HepG2 (cell line): ENCODE data around the gene GRIK4. TPM values are rescaled to one million over a fixed set of nuclear protein-coding genes. Genes with fewer than 3 reads are reported as not detected.

Experiments used
- ATAC-seq: fragments of 200-7000 bp; cut with Tn5 transposase; 3 replicates; pipeline ENCODE4 v1.9.1; 2020; ENCODE audit warnings: mild to moderate bottlenecking, moderate library complexity
- BruUV-seq: library from RNA; stranded (reverse); fragments of 400-500 nt; replicated peaks from 2 replicates; lab custom pipeline; 2021; lab: Mats Ljungman, UMichigan
- CTCF ChIA-PET: fragments of 300-600 bp; formaldehyde crosslinking; extraction: SDS; loops from one replicate; lab custom pipeline; 2021; ENCODE audit warnings: low total read pairs, inconsistent platforms, low intra/inter-chr PET ratio; lab: Yijun Ruan, JAX
- POLR2A ChIA-PET: fragments of 350-600 bp; sonication (Branson Sonifier 250); formaldehyde crosslinking; loops from one replicate; lab custom pipeline; 2020; ENCODE audit warnings: antibody characterized with exemption, inconsistent platforms; lab: Yijun Ruan, JAX
- DNase-seq: peaks from one replicate; pipeline ENCODE4 v3.0.0-alpha.2; 2015; ENCODE audit warnings: low spot score
- FAIRE-seq: peaks from 3 replicates; lab custom pipeline; 2011; peaks lifted over from hg19 to GRCh38; lab: Jason Lieb, UNC
- H2AFZ ChIP-seq: one replicate; pipeline ENCODE4 v1.6.1; 2011; ENCODE audit warnings: low read length, inconsistent platforms
- H3K27ac ChIP-seq: fragments of 300-600 bp; 3 replicates; pipeline ENCODE4 v1.8.0; 2011; ENCODE audit warnings: mixed run types, mild to moderate bottlenecking, mixed read lengths, low read length, inconsistent platforms; ENCODE audit not compliant: insufficient read depth; ENCODE audit errors: extremely low read length
- H3K27me3 ChIP-seq, 2 experiments: fragments of 200-600 bp in 1 of 2; 2 replicates in 1 of 2; 3 replicates in 1 of 2; pipeline versions ENCODE4 v1.6.0 to v1.8.0; 2011; ENCODE audit warnings: low read length in 2 of 2, mild to moderate bottlenecking in 2 of 2, moderate library complexity in 2 of 2, inconsistent platforms in 1 of 2; ENCODE audit not compliant: insufficient read depth in 2 of 2, control insufficient read depth in 1 of 2
- H3K36me3 ChIP-seq, 2 experiments: fragments of 200-600 bp in 1 of 2; replicated peaks in 1 of 2; 2 replicates in 1 of 2; 3 replicates in 1 of 2; pipeline versions ENCODE4 v1.5.1 to v1.8.0; 2011; ENCODE audit warnings: low read length in 2 of 2, inconsistent platforms in 1 of 2; ENCODE audit not compliant: insufficient read depth in 2 of 2, control insufficient read depth in 1 of 2
- H3K4me1 ChIP-seq: 2 replicates; pipeline ENCODE4 v1.5.1; 2012; ENCODE audit warnings: low read length, inconsistent platforms; ENCODE audit not compliant: insufficient read depth
- H3K4me2 ChIP-seq: 2 replicates; pipeline ENCODE4 v1.6.0; 2011; ENCODE audit warnings: low read depth, low read length, inconsistent platforms
- H3K4me3 ChIP-seq, 3 experiments: fragments of 200-600 bp in 1 of 3; sonication (generic), shearing (Covaris generic) in 1 of 3; replicated peaks in 1 of 3; 2 replicates each; pipeline ENCODE4 v1.5.1; 2011 to 2016; ENCODE audit warnings: low read length in 3 of 3, inconsistent platforms in 2 of 3, low read depth in 2 of 3, mild to moderate bottlenecking in 2 of 3, control low read depth in 1 of 3, mixed read lengths in 1 of 3; ENCODE audit not compliant: insufficient read depth in 1 of 3
- H3K79me2 ChIP-seq: one replicate; pipeline ENCODE4 v1.6.1; 2011; ENCODE audit warnings: low read length, inconsistent platforms; ENCODE audit not compliant: insufficient read depth
- H3K9ac ChIP-seq: 2 replicates; pipeline ENCODE4 v1.6.0; 2011; ENCODE audit warnings: mild to moderate bottlenecking, low read depth, low read length, inconsistent platforms; ENCODE audit not compliant: insufficient read depth
- H3K9me3 ChIP-seq: 2 replicates; pipeline ENCODE4 v1.5.1; 2012; ENCODE audit warnings: mild to moderate bottlenecking, low read length
- H4K20me1 ChIP-seq: 2 replicates; pipeline ENCODE4 v1.6.0; 2011; ENCODE audit warnings: inconsistent platforms, mild to moderate bottlenecking, low read length, moderate library complexity; ENCODE audit not compliant: insufficient read depth
- CEBPG ChIP-seq: IDR thresholded peaks from 2 replicates; pipeline ENCODE4 v1.6.1; 2016
- DZIP1 ChIP-seq: sonication (generic); formaldehyde crosslinking; IDR thresholded peaks from 2 replicates; pipeline ENCODE4 v1.5.0; 2020; ENCODE audit warnings: mild to moderate bottlenecking, missing genetic modification reagents
- EEA1 ChIP-seq: sonication (generic); formaldehyde crosslinking; IDR thresholded peaks from 2 replicates; pipeline ENCODE4 v1.5.1; 2020; ENCODE audit warnings: mild to moderate bottlenecking, missing genetic modification reagents, borderline replicate concordance
- ESRRA ChIP-seq: sonication (generic); formaldehyde crosslinking; IDR thresholded peaks from 2 replicates; pipeline ENCODE4 v1.5.1; 2020; ENCODE audit warnings: mild to moderate bottlenecking, low read depth, missing genetic modification reagents
- GFI1 ChIP-seq: sonication (generic); formaldehyde crosslinking; IDR thresholded peaks from 2 replicates; pipeline ENCODE4 v1.5.0; 2020; ENCODE audit warnings: missing genetic modification reagents, mild to moderate bottlenecking, borderline replicate concordance
- HIC2 ChIP-seq: sonication (generic); formaldehyde crosslinking; IDR thresholded peaks from 2 replicates; pipeline ENCODE4 v1.9.0; 2022; ENCODE audit warnings: low read depth, missing genetic modification reagents
- HIVEP1 ChIP-seq: sonication (generic); formaldehyde crosslinking; IDR thresholded peaks from 2 replicates; pipeline ENCODE4 v1.4.0; 2020; ENCODE audit warnings: mild to moderate bottlenecking, missing genetic modification reagents
- JDP2 ChIP-seq: sonication (generic); formaldehyde crosslinking; IDR thresholded peaks from 2 replicates; pipeline ENCODE4 v1.8.1; 2022; ENCODE audit warnings: missing genetic modification reagents, borderline replicate concordance
- PTBP1 ChIP-seq: fragments of 200-400 bp; formaldehyde crosslinking; IDR thresholded peaks from 2 replicates; pipeline ENCODE4 v1.6.1; 2018; ENCODE audit warnings: low read length, low read depth; ENCODE audit not compliant: poor library complexity, severe bottlenecking
- SSRP1 ChIP-seq: IDR thresholded peaks from 2 replicates; pipeline ENCODE4 v1.6.1; 2016; ENCODE audit warnings: control low read depth
- TCF7 ChIP-seq: sonication (generic); IDR thresholded peaks from 2 replicates; pipeline ENCODE4 v1.6.1; 2016; ENCODE audit warnings: antibody characterized with exemption, low read depth
- ZNF280D ChIP-seq: sonication (generic); formaldehyde crosslinking; IDR thresholded peaks from 2 replicates; pipeline ENCODE4 v1.5.1; 2020; ENCODE audit warnings: mild to moderate bottlenecking, missing genetic modification reagents
- ZNF546 ChIP-seq: sonication (generic); formaldehyde crosslinking; conservative IDR thresholded peaks from 2 replicates; pipeline ENCODE4 v1.8.1; 2023; ENCODE audit warnings: mild to moderate bottlenecking, missing genetic modification reagents
- ZSCAN22 ChIP-seq: sonication (generic); formaldehyde crosslinking; IDR thresholded peaks from 2 replicates; pipeline ENCODE4 v1.4.0; 2020; ENCODE audit warnings: mild to moderate bottlenecking, missing genetic modification reagents
- WGBS: methylation state at CpG from one replicate; pipeline ENCODE4 v1.1.6; 2017; ENCODE audit warnings: low lambda C conversion rate; 5-methylcytosine and 5-hydroxymethylcytosine counted together
- in situ Hi-C: cut with HindIII; loops from 2 replicates; pipeline ENCODE4 v1.10.0; 2017; ENCODE audit warnings: low pct_unique_long_range_greater_than_20kb; ENCODE audit not compliant: extremely low pct_ligation_motif_present
- intact Hi-C: fragments of 100-400 bp; cut with micrococcal nuclease; formaldehyde crosslinking; loops from one replicate; pipeline ENCODE4 v1.10.0; 2022; ENCODE audit not compliant: unreplicated experiment
- polyA plus RNA-seq, 8 experiments: library from polyadenylated mRNA; depleted of rRNA in 3 of 8; stranded (reverse) in 7 of 8; unstranded in 1 of 8; fragments of >200 nt; fragmentation: Illumina TruSeq in 4 of 8; extraction: Trizol in 4 of 8; gene quantifications; 2 replicates each; pipeline versions ENCODE4 v1.2.1 to v1.2.3, GENCODE V29; 2011 to 2016; ENCODE audit warnings: low read depth in 4 of 8, missing spikeins in 1 of 8, mixed read lengths in 1 of 8; ENCODE audit not compliant: insufficient read depth in 1 of 8
- total RNA-seq, 5 experiments: library from RNA; depleted of rRNA; stranded (reverse); fragments of >200 nt; fragmentation: Illumina TruSeq; extraction: Trizol; gene quantifications; 2 replicates each; pipeline ENCODE4 v1.2.3, GENCODE V29; 2016; ENCODE audit warnings: low read depth in 1 of 5

Gene GRIK4
- total and polyA plus RNA-seq, 2 of the 13 experiments (the other 11 are each of a cell fraction or from before 2014, with no cell fraction given), result 0.04 to 0.07 TPM

- Histone ChIP-seq H3K4me1 (no peaks in the 10 kb centered on the region), H3K27ac (no peak overlapping the region), H3K4me2 (no peak overlapping the region), H3K79me2 (no peaks in the 10 kb centered on the region), H3K4me3 (no peak overlapping the region), H3K9ac (no peak overlapping the region), H3K27me3 (no peaks in the 10 kb centered on the region), H4K20me1 (no peaks in the 10 kb centered on the region; the same call in 1 of the 2 replicates), H3K36me3 (peaks cover 7 to 31% of the 10 kb centered on the region in 2 experiments), H3K9me3 (no peaks in the 10 kb centered on the region), H2AFZ (no peak overlapping the region)
- 98% methylated on average over 5 of the region's 5 CpGs for WGBS
- BruUV-seq, result no TSS peak
- TF ChIP-seq CEBPG (CRISPR knock-in tag), result no peak
- TF ChIP-seq HIC2 (CRISPR knock-in tag), result no peak
- no peak for TF ChIP-seq HIVEP1
- no peak for TF ChIP-seq ZNF280D (CRISPR knock-in tag)
- TF ChIP-seq DZIP1 (CRISPR knock-in tag), result no peak
- no peak for TF ChIP-seq ESRRA (CRISPR knock-in tag)
- no peak for TF ChIP-seq JDP2
- TF ChIP-seq ZSCAN22 (CRISPR knock-in tag), result no peak
- no peak for TF ChIP-seq EEA1
- no peak for TF ChIP-seq PTBP1
- TF ChIP-seq ZNF546 (CRISPR knock-in tag), result no peak
- no peak for TF ChIP-seq SSRP1 (CRISPR knock-in tag)
- no peak for TF ChIP-seq TCF7
- TF ChIP-seq GFI1 (CRISPR knock-in tag), result no peak
- intact Hi-C loops (no loop called here), in situ Hi-C loops (no loop called here)
- ATAC-seq (no peak), FAIRE-seq (no peak), DNase-seq (no peak)
- ChIA-PET CTCF (no interaction called here), POLR2A (no interaction called here)
Observed at GRCh38 chr11:120486138-120486537, 25.4 kb upstream of the GRIK4 start.
